Rectal smooth muscle tissue (tissue), 1 donor: ENCODE measurements around the gene ITGA1.

ENCODE experiments used
- H3K27ac ChIP-seq: one replicate; pipeline ENCODE4 v1.7.0; 2013; ENCODE audit warnings: low read depth, low read length, inconsistent platforms
- H3K27me3 ChIP-seq: one replicate; pipeline ENCODE4 v1.7.0; 2013; ENCODE audit warnings: low read length; ENCODE audit not compliant: control insufficient read depth, insufficient read depth
- H3K36me3 ChIP-seq: one replicate; pipeline ENCODE4 v1.7.0; 2013; ENCODE audit warnings: low read length; ENCODE audit not compliant: control insufficient read depth, insufficient read depth
- H3K4me1 ChIP-seq: one replicate; pipeline ENCODE4 v1.7.0; 2013; ENCODE audit warnings: low read length; ENCODE audit not compliant: control insufficient read depth, insufficient read depth
- H3K4me3 ChIP-seq: one replicate; pipeline ENCODE4 v1.7.0; 2013; ENCODE audit warnings: low read length
- H3K9ac ChIP-seq: one replicate; pipeline ENCODE4 v1.7.0; 2013; ENCODE audit warnings: low read length

ITGA1 gene

GRCh38 chr5:52897238-52897614 is 109.5 kb downstream of the ITGA1 start:
- H3K4me3 ChIP-seq, result no peak overlapping the region
- H3K4me1 ChIP-seq, result peaks cover 28% of the 10 kb centered on the region
- H3K36me3 ChIP-seq, result peaks cover 5% of the 10 kb centered on the region
- no peak overlapping the region for H3K9ac ChIP-seq
- no peak overlapping the region for H3K27ac ChIP-seq
- H3K27me3 ChIP-seq, result no peaks in the 10 kb centered on the region

GRCh38 chr5:52898961-52899680 is 111.4 kb downstream of the ITGA1 start:
- Histone ChIP-seq H3K27me3 (no peaks in the 10 kb centered on the region), H3K36me3 (peaks cover 5% of the 10 kb centered on the region), H3K9ac (no peak overlapping the region), H3K27ac (no peak overlapping the region), H3K4me3 (no peak overlapping the region), H3K4me1 (peaks cover 19% of the 10 kb centered on the region)

- peaks cover 5% of the 10 kb centered on the region for H3K36me3 ChIP-seq
- no peaks in the 10 kb centered on the region for H3K4me1 ChIP-seq
- no peak overlapping the region for H3K27ac ChIP-seq
- no peaks in the 10 kb centered on the region for H3K27me3 ChIP-seq
- H3K9ac ChIP-seq, result no peak overlapping the region
- H3K4me3 ChIP-seq, result no peak overlapping the region
These were observed 115.4 kb downstream of the ITGA1 start for GRCh38 chr5:52903142-52903541.

- H3K27me3 ChIP-seq, result no peaks in the 10 kb centered on the region
- H3K27ac ChIP-seq, result no peak overlapping the region
- H3K4me3 ChIP-seq, result no peak overlapping the region
- H3K9ac ChIP-seq, result no peak overlapping the region
- H3K4me1 ChIP-seq, result peaks cover 6% of the 10 kb centered on the region
- H3K36me3 ChIP-seq, result no peaks in the 10 kb centered on the region
These were observed 118.6 kb downstream of the ITGA1 start for GRCh38 chr5:52906343-52906742.

GRCh38 chr5:52906845-52907244 is 119.1 kb downstream of the ITGA1 start:
- Histone ChIP-seq H3K4me3 (no peak overlapping the region), H3K36me3 (no peaks in the 10 kb centered on the region), H3K4me1 (peaks cover 6% of the 10 kb centered on the region), H3K27ac (peak overlapping the region; percentile 1), H3K27me3 (no peaks in the 10 kb centered on the region), H3K9ac (no peak overlapping the region)

GRCh38 chr5:52909192-52909591 is 121.5 kb downstream of the ITGA1 start:
- H3K36me3 ChIP-seq, result no peaks in the 10 kb centered on the region
- H3K9ac ChIP-seq, result no peak overlapping the region
- no peak overlapping the region for H3K27ac ChIP-seq
- H3K4me3 ChIP-seq, result no peak overlapping the region
- H3K4me1 ChIP-seq, result peaks cover 6% of the 10 kb centered on the region
- H3K27me3 ChIP-seq, result no peaks in the 10 kb centered on the region

GRCh38 chr5:52910071-52910470 is 122.4 kb downstream of the ITGA1 start:
- Histone ChIP-seq H3K36me3 (no peaks in the 10 kb centered on the region), H3K27ac (peak overlapping the region; percentile 47), H3K27me3 (no peaks in the 10 kb centered on the region), H3K4me1 (peaks cover 6% of the 10 kb centered on the region), H3K9ac (no peak overlapping the region), H3K4me3 (no peak overlapping the region)

- H3K4me3 ChIP-seq, result no peak overlapping the region
- no peak overlapping the region for H3K9ac ChIP-seq
- peaks cover 3% of the 10 kb centered on the region for H3K36me3 ChIP-seq
- no peaks in the 10 kb centered on the region for H3K27me3 ChIP-seq
- no peak overlapping the region for H3K27ac ChIP-seq
- H3K4me1 ChIP-seq, result no peaks in the 10 kb centered on the region
These were observed 127.6 kb downstream of the ITGA1 start for GRCh38 chr5:52915176-52915875.

- H3K27ac ChIP-seq, result no peak overlapping the region
- no peak overlapping the region for H3K9ac ChIP-seq
- no peaks in the 10 kb centered on the region for H3K27me3 ChIP-seq
- peaks cover 3% of the 10 kb centered on the region for H3K36me3 ChIP-seq
- no peaks in the 10 kb centered on the region for H3K4me1 ChIP-seq
- no peak overlapping the region for H3K4me3 ChIP-seq
These were observed 133.2 kb downstream of the ITGA1 start for GRCh38 chr5:52920929-52921328.

- Histone ChIP-seq H3K9ac (no peak overlapping the region), H3K27ac (no peak overlapping the region), H3K36me3 (peaks cover 3% of the 10 kb centered on the region)
These were observed 134.7 kb downstream of the ITGA1 start for GRCh38 chr5:52922384-52922783.

GRCh38 chr5:52924456-52924855 is 136.7 kb downstream of the ITGA1 start:
- Histone ChIP-seq H3K4me1 (no peaks in the 10 kb centered on the region), H3K36me3 (no peaks in the 10 kb centered on the region), H3K9ac (no peak overlapping the region), H3K4me3 (no peak overlapping the region), H3K27me3 (no peaks in the 10 kb centered on the region), H3K27ac (no peak overlapping the region)

More at GRCh38 chr5:52922384-52922783, 134.7 kb downstream of the ITGA1 start:
- Histone ChIP-seq H3K4me1 (no peaks in the 10 kb centered on the region), H3K4me3 (no peak overlapping the region), H3K27me3 (no peaks in the 10 kb centered on the region)

GRCh38 chr5:52925001-52925400 is 137.3 kb downstream of the ITGA1 start:
- Histone ChIP-seq H3K36me3 (no peaks in the 10 kb centered on the region), H3K27me3 (no peaks in the 10 kb centered on the region), H3K9ac (no peak overlapping the region), H3K4me3 (no peak overlapping the region), H3K4me1 (no peaks in the 10 kb centered on the region), H3K27ac (no peak overlapping the region)

GRCh38 chr5:52928689-52929088 is 141.0 kb downstream of the ITGA1 start:
- Histone ChIP-seq H3K27ac (no peak overlapping the region), H3K27me3 (no peaks in the 10 kb centered on the region), H3K4me3 (no peak overlapping the region), H3K4me1 (no peaks in the 10 kb centered on the region), H3K9ac (no peak overlapping the region), H3K36me3 (no peaks in the 10 kb centered on the region)
